ENCODE measurements around the gene SLC6A18. TPM values are rescaled to one million over a fixed set of nuclear protein-coding genes. Genes with fewer than 3 reads are reported as not detected.
"Not testable (repeated sequence)": the region's sequence is repeated elsewhere in the genome, so short reads cannot be mapped to it uniquely, and the experiment has no call there.

Gene SLC6A18
- polyA plus RNA-seq, 6 donors from 2014 or later = not detected

- H3K36me3 Mint-ChIP-seq = no peaks in the 10 kb centered on the region
- H3K27ac Mint-ChIP-seq = peak overlapping the region in 2 of 6 donors; percentile 20 to 47
- no peak overlapping the region for H3K4me3 Mint-ChIP-seq
- peaks cover 0 to 3% (median 1%) of the 10 kb centered on the region in 7 donors for H3K9me3 Mint-ChIP-seq
- DNase-seq (no peak), ATAC-seq (ENCODE audit: low read depth in 2 of 2) (no peak)
- H3K27me3 Mint-ChIP-seq = peaks cover 0 to 6% (median 5%) of the 10 kb centered on the region in 3 donors
- H3K4me1 Mint-ChIP-seq = peaks cover 0 to 10% (median 3%) of the 10 kb centered on the region in 3 donors
Measured at GRCh38 chr5:1255081-1255561, 29.9 kb downstream of the SLC6A18 start.

- Mint-ChIP-seq H3K36me3 (peaks cover 4 to 9% of the 10 kb centered on the region in 2 donors), H3K9me3 (peaks cover 0 to 18% (median 10%) of the 10 kb centered on the region in 7 donors), H3K27me3 (peaks cover 0 to 6% (median 5%) of the 10 kb centered on the region in 3 donors), H3K4me1 (peaks cover 0 to 10% (median 3%) of the 10 kb centered on the region in 3 donors), H3K27ac (no peak overlapping the region), H3K4me3 (no peak overlapping the region)
- DNase-seq = no peak
- ATAC-seq (ENCODE audit: low read depth in 2 of 2) = no peak
Measured at GRCh38 chr5:1256776-1257175, 31.6 kb downstream of the SLC6A18 start.

- H3K27me3 Mint-ChIP-seq = peaks cover 0 to 6% (median 5%) of the 10 kb centered on the region in 3 donors
- H3K36me3 Mint-ChIP-seq = peaks cover 8 to 15% of the 10 kb centered on the region in 2 donors
- DNase-seq (no peak), ATAC-seq (ENCODE audit: low read depth in 2 of 2) (no peak)
- H3K4me1 Mint-ChIP-seq = peaks cover 0 to 10% (median 3%) of the 10 kb centered on the region in 3 donors
- H3K9me3 Mint-ChIP-seq = peaks cover 5 to 23% (median 15%) of the 10 kb centered on the region in 7 donors
- H3K4me3 Mint-ChIP-seq = no peak overlapping the region
- H3K27ac Mint-ChIP-seq = peak overlapping the region in 1 of 6 donors; percentile 68
Measured at GRCh38 chr5:1257363-1257762, 32.2 kb downstream of the SLC6A18 start.

GRCh38 chr5:1257841-1258240 lies 32.7 kb downstream of the SLC6A18 start:
- peaks cover 0 to 8% (median 3%) of the 10 kb centered on the region in 3 donors for H3K4me1 Mint-ChIP-seq
- no peak for ATAC-seq (ENCODE audit: low read depth in 2 of 2)
- no peak overlapping the region for H3K4me3 Mint-ChIP-seq
- peaks cover 12 to 20% of the 10 kb centered on the region in 2 donors for H3K36me3 Mint-ChIP-seq
- peaks cover 10 to 27% (median 19%) of the 10 kb centered on the region in 7 donors for H3K9me3 Mint-ChIP-seq
- DNase-seq = no peak
- H3K27me3 Mint-ChIP-seq = peaks cover 0 to 6% (median 5%) of the 10 kb centered on the region in 3 donors
- H3K27ac Mint-ChIP-seq = no peak overlapping the region

DNA sequence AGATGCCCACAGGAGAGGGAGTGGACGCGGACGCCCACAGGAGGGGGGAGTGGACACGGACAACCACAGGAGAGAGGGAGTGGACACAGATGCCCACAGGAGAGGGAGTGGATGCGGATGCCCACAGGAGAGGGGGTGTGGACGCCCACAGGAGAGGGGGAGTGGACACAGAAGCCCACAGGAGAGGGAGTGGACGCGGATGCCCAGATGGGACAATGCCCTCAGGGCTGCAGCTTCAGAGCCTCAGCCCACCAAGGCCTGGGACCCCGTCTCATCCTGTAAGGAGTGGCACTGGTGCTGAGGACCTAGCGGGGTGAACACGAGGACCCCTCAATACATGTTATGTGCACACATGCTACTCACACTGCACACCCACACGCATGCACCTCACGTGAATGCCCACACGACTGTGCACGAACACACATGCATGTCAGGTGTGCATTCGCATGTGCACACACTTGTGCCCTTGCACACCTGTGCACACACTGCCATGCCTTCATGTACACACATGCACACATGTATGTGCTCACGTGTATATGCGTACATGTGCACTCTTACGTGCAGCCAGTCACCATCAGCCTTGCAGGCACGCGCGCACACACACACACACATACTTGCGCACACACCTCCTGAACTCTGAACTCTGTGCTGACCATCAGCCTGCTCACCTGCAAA lies 34.8 kb downstream of the SLC6A18 start:
- no peak for DNase-seq
- H3K4me3 Mint-ChIP-seq = peak overlapping the region in 1 of 8 donors; percentile 51
- no peak overlapping the region for H3K27ac Mint-ChIP-seq
- peaks cover 0 to 6% (median 5%) of the 10 kb centered on the region in 3 donors for H3K27me3 Mint-ChIP-seq
- peaks cover 10 to 42% (median 23%) of the 10 kb centered on the region in 7 donors for H3K9me3 Mint-ChIP-seq
- ATAC-seq (ENCODE audit: low read depth in 2 of 2) = no peak
- H3K36me3 Mint-ChIP-seq = peaks cover 12 to 21% of the 10 kb centered on the region in 2 donors
- peaks cover 0 to 4% (median 3%) of the 10 kb centered on the region in 3 donors for H3K4me1 Mint-ChIP-seq

GRCh38 chr5:1261643-1262042 lies 36.5 kb downstream of the SLC6A18 start:
- Mint-ChIP-seq H3K4me1 (peaks cover 0 to 3% (median 0%) of the 10 kb centered on the region in 3 donors), H3K36me3 (peaks cover 12 to 21% of the 10 kb centered on the region in 2 donors)

DNA sequence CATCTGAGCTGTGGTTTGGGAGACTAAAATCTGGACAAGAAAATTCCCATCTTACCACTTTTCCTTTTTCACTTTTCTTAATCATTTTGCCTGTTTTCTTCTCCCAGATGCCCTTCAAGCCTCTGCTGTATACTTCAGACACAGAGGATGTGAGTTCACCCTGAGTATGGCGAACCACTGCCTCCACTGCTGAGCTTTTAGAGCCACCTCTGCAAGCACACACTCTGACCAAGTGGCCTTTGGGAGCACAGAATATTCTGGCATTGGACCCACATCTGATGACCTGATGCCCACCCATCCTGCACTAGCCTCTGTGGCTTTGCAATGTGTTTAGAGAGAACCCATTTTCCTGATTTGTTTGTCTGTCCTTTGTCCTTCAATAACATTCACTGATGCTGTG lies 37.2 kb downstream of the SLC6A18 start:
- no peak for ATAC-seq (ENCODE audit: low read depth in 2 of 2)
- Mint-ChIP-seq H3K36me3 (peaks cover 12 to 21% of the 10 kb centered on the region in 2 donors), H3K27me3 (peaks cover 0 to 6% (median 5%) of the 10 kb centered on the region in 3 donors), H3K4me1 (peaks cover 0 to 3% (median 0%) of the 10 kb centered on the region in 3 donors), H3K27ac (peak overlapping the region in 1 of 6 donors; percentile 19), H3K9me3 (peaks cover 10 to 42% (median 23%) of the 10 kb centered on the region in 7 donors), H3K4me3 (peak overlapping the region in 1 of 8 donors; percentile 4)
- no peak for DNase-seq

More at GRCh38 chr5:1261643-1262042, 36.5 kb downstream of the SLC6A18 start:
- no peak for DNase-seq
- Mint-ChIP-seq H3K4me3 (no peak overlapping the region), H3K9me3 (peaks cover 10 to 42% (median 23%) of the 10 kb centered on the region in 7 donors), H3K27me3 (peaks cover 0 to 6% (median 5%) of the 10 kb centered on the region in 3 donors), H3K27ac (no peak overlapping the region)
- ATAC-seq (ENCODE audit: low read depth in 2 of 2) = no peak

DNA sequence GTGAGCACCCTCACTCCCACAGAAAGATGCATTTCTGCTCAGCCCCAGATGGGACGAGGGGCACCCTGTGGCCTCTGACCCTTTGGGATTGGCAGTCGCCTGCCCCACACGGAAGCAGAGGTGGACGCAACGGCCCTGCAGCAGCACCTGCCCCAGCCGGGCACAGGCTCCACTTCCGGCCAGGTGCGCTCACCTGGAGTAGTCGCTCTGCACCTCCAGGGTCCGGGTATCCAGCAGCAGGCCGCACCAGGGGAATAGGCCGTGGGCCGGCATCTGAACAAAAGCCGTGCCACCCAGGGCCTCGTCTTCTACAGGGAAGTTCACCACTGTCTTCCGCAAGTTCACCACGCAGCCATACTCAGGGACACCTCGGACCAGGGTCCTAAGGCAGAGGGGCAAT lies 39.0 kb downstream of the SLC6A18 start:
- Mint-ChIP-seq H3K9me3 (peaks cover 10 to 40% (median 23%) of the 10 kb centered on the region in 7 donors), H3K36me3 (peaks cover 12 to 21% of the 10 kb centered on the region in 2 donors), H3K4me3 (no peak overlapping the region), H3K27ac (no peak overlapping the region), H3K27me3 (no peaks in the 10 kb centered on the region), H3K4me1 (no peaks in the 10 kb centered on the region)
- ATAC-seq (ENCODE audit: low read depth in 2 of 2) = no peak
- DNase-seq = no peak

GRCh38 chr5:1265026-1265425 lies 39.8 kb downstream of the SLC6A18 start:
- Mint-ChIP-seq H3K4me3 (no peak overlapping the region), H3K9me3 (peaks cover 10 to 40% (median 23%) of the 10 kb centered on the region in 7 donors), H3K27ac (no peak overlapping the region), H3K4me1 (no peaks in the 10 kb centered on the region), H3K36me3 (peaks cover 12 to 21% of the 10 kb centered on the region in 2 donors), H3K27me3 (no peaks in the 10 kb centered on the region)
- no peak for DNase-seq
- no peak for ATAC-seq (ENCODE audit: low read depth in 2 of 2)

DNA sequence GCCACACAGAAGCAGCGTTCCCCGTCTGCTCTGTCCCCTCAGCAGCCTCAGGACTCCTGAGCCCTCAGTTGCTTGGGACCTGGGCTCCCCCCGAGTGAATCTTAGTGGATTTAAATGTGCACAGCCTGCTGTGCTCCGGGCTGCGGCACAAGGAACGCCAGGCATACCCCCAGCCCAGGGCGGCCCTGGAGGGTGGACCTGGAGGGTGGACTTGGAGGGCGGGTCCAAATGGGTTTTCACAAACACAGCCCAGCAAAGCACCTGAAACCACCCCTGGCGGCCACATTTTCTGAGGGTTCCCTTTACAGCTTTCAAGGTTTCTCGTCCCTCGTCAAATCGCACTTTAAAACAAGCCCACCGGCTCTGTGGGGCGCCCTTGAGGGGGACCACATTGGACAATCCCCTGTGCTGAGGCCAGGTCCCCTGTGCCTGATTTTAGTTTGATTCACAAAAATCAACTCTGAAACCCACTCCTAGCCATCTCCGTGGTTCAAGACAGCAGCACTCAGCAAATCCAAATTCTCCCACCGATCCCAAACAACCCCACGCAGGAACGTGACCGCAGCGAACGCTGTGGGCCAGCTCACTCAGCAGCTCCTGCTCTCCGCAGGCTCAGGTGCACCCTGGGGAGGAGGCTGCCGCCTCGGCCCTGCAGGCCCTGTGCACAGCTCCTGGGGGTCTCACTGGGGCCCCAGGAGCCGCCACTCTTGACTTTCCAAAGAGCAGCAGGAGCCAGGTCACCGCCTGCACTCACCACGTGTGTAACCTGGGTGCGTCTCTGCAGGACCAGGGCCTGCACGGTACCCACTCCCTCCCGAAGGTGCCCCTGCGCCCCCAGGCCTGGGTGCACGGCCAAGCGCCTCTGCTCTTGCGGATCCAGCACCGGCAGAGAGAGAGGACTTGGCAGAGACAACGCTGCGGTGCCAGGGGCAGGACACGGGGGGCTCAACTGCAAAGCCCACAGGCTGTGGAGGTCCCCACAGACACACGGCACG lies 40.6 kb downstream of the SLC6A18 start:
- Mint-ChIP-seq H3K36me3 (peaks cover 9 to 16% of the 10 kb centered on the region in 2 donors), H3K4me3 (peak overlapping the region in 1 of 8 donors; percentile 73), H3K4me1 (no peaks in the 10 kb centered on the region), H3K27ac (no peak overlapping the region), H3K27me3 (no peaks in the 10 kb centered on the region), H3K9me3 (peaks cover 10 to 34% (median 18%) of the 10 kb centered on the region in 7 donors)
- DNase-seq (no peak), ATAC-seq (ENCODE audit: low read depth in 2 of 2) (no peak)

DNA sequence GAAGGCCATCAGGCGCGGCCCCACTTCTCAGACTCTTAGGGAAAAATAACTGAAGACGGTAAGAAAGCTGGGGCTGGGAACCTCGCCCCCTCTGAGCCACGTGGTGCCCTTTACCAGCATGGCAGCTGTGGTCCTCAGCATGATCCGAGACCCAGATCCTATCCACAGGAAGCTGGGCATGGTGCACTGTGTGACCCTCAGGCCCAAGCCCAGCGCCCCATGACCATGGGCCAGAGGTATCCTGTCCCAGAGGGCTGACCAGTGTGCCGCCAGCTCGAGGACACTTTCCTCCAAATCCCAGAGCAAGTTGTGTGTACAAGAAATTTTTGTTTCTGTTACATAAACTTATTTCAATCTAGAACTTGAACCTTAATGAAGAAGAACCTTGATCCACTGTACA lies 41.6 kb downstream of the SLC6A18 start:
- peak overlapping the region in 1 of 8 donors; percentile 20 for H3K4me3 Mint-ChIP-seq
- H3K9me3 Mint-ChIP-seq = peaks cover 9 to 24% (median 10%) of the 10 kb centered on the region in 7 donors
- H3K4me1 Mint-ChIP-seq = no peaks in the 10 kb centered on the region
- peaks cover 8 to 12% of the 10 kb centered on the region in 2 donors for H3K36me3 Mint-ChIP-seq
- ATAC-seq (ENCODE audit: low read depth in 2 of 2) = no peak
- H3K27ac Mint-ChIP-seq = no peak overlapping the region
- no peak for DNase-seq
- no peaks in the 10 kb centered on the region for H3K27me3 Mint-ChIP-seq

- ATAC-seq (ENCODE audit: low read depth in 2 of 2); H3K4me3 Mint-ChIP-seq; H3K4me1 Mint-ChIP-seq; H3K36me3 Mint-ChIP-seq; H3K27ac Mint-ChIP-seq; DNase-seq; H3K27me3 Mint-ChIP-seq: not testable (repeated sequence)
- peaks cover 3 to 19% (median 7%) of the 10 kb centered on the region in 7 donors for H3K9me3 Mint-ChIP-seq
Measured at GRCh38 chr5:1267464-1267863, 42.3 kb downstream of the SLC6A18 start.

- Mint-ChIP-seq H3K27me3 (no peaks in the 10 kb centered on the region), H3K9me3 (peaks cover 0 to 13% (median 1%) of the 10 kb centered on the region in 7 donors), H3K4me1 (no peaks in the 10 kb centered on the region), H3K27ac (no peak overlapping the region), H3K36me3 (no peaks in the 10 kb centered on the region), H3K4me3 (no peak overlapping the region)
- ATAC-seq (ENCODE audit: low read depth in 2 of 2) (no peak), DNase-seq (no peak)
Measured at GRCh38 chr5:1268056-1268455, 42.9 kb downstream of the SLC6A18 start.
